Immature natural killer cell (primary cell): ENCODE data around the gene DGKD. TPM values are rescaled to one million over a fixed set of nuclear protein-coding genes. Genes with fewer than 3 reads are reported as not detected.
"Not testable (repeated sequence)": the region's sequence is repeated elsewhere in the genome, so short reads cannot be mapped to it uniquely, and the experiment has no call there.

Source experiments
- DNase-seq, 3 donors: peaks; one replicate each; pipeline ENCODE4 v3.0.0; 2022; ENCODE audit warnings: mixed read lengths in 1 of 3
- H3K27ac Mint-ChIP-seq, 6 donors: one replicate each; pipeline ENCODE4 v1.8.0; 2020; ENCODE audit warnings: mixed read lengths in 6 of 6, mild to moderate bottlenecking in 5 of 6, inconsistent platforms in 4 of 6, moderate library complexity in 3 of 6
- H3K27me3 Mint-ChIP-seq, 3 donors: one replicate each; pipeline ENCODE4 v1.8.0; 2020 to 2021; ENCODE audit warnings: low read depth in 3 of 3, mild to moderate bottlenecking in 3 of 3, mixed read lengths in 3 of 3, moderate library complexity in 3 of 3, inconsistent platforms in 1 of 3
- H3K36me3 Mint-ChIP-seq, 3 donors: one replicate each; pipeline ENCODE4 v1.8.0; 2020; ENCODE audit warnings: mixed read lengths in 3 of 3, inconsistent platforms in 2 of 3, mild to moderate bottlenecking in 2 of 3
- H3K4me1 Mint-ChIP-seq, 2 donors: one replicate each; pipeline ENCODE4 v1.8.0; 2020; ENCODE audit warnings: inconsistent platforms in 2 of 2, mild to moderate bottlenecking in 2 of 2, mixed read lengths in 2 of 2, moderate library complexity in 1 of 2
- H3K4me3 Mint-ChIP-seq, 5 donors: one replicate each; pipeline ENCODE4 v1.8.0; 2020; ENCODE audit warnings: mild to moderate bottlenecking in 5 of 5, mixed read lengths in 5 of 5, inconsistent platforms in 3 of 5, moderate library complexity in 3 of 5
- H3K9me3 Mint-ChIP-seq, 6 donors: one replicate each; pipeline ENCODE4 v1.8.0; 2020; ENCODE audit warnings: mild to moderate bottlenecking in 6 of 6, mixed read lengths in 6 of 6, inconsistent platforms in 4 of 6, moderate library complexity in 3 of 6
- polyA plus RNA-seq, 3 donors: library from polyadenylated mRNA; unstranded; fragments of 300-500 nt; fragmentation: Illumina TruSeq; gene quantifications; one replicate each; pipeline ENCODE4 v1.2.3, GENCODE V29; 2021

The DGKD gene
- polyA plus RNA-seq, 3 donors from 2014 or later: 15.9 to 60.6 (median 21.3) TPM

DNA sequence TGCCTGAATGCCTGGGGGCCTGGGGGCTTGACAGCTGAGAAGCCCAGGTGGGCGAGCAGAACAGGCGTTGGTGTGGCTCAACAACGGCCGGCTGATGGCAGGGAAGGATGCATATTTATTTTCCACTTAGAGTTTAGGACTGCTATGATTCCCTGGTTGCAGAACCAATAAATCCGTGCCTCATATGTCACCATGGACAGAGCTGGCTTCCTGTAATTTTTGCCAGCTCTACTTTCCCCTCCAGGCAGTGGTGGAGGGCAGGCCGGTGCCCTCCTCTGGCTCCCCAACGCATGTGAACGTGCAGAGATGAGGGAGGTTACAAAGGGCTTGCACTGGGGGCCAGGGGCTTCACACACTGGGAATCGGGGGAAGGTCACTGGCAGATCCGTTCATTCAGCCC, 28.5 kb upstream of the DGKD start:
- Mint-ChIP-seq H3K9me3 (no peaks in the 10 kb centered on the region), H3K36me3 (no peaks in the 10 kb centered on the region), H3K27ac (peak overlapping the region in 2 of 6 donors; percentile 40 to 59), H3K4me3 (no peak overlapping the region), H3K4me1 (peaks cover 34 to 38% of the 10 kb centered on the region in 2 donors), H3K27me3 (peaks cover 0 to 3% (median 2%) of the 10 kb centered on the region in 3 donors)
- DNase-seq: no peak

DNA sequence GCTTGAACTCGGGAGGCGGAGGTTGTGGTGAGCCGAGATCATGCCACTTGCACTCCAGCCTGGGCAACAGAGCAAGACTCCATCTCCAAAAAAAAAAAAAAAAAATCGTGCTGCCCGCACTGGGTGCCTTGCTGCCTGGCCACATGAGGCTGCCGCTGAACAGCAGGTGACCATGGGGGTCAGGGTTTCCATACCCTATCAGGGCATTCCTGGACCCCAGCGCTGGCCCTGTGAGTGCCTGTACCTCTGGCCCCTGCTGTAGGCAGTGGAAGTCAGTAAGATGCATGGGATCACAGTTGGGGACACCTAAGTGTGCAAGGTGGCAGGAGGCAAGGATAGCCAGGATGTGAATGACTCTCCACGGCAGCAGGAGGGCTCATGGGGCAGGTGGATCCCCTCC, 27.8 kb upstream of the DGKD start:
- no peaks in the 10 kb centered on the region for H3K9me3 Mint-ChIP-seq
- H3K4me1 Mint-ChIP-seq: peaks cover 36 to 40% of the 10 kb centered on the region in 2 donors
- peaks cover 4 to 6% (median 5%) of the 10 kb centered on the region in 3 donors for H3K27me3 Mint-ChIP-seq
- H3K36me3 Mint-ChIP-seq: no peaks in the 10 kb centered on the region
- H3K27ac Mint-ChIP-seq: peak overlapping the region in 1 of 6 donors; percentile 81
- DNase-seq: no peak
- no peak overlapping the region for H3K4me3 Mint-ChIP-seq

DNA sequence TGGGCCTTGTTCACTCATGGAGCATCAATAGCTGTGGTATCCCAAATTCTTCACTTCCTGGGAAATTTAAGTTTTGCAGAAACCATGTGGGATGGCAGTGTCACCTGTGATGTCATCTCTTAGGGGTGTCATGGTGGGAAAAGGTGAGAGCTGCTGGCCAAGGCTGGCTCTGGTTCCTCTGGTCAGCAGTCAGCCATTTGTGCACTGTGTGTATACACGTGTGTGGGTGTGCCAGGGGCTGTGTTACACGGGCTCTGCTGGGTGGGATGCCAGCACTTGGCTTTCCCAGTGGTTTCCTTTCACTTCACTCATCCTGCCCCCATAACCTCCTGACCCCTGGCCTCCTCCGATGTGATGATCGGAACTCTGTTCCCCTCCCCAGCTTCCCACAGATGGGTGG, 25.4 kb upstream of the DGKD start:
- Mint-ChIP-seq H3K27me3 (peaks cover 6 to 9% (median 6%) of the 10 kb centered on the region in 3 donors), H3K9me3 (no peaks in the 10 kb centered on the region), H3K36me3 (no peaks in the 10 kb centered on the region), H3K4me3 (no peak overlapping the region), H3K27ac (peak overlapping the region in 4 of 6 donors; percentile 47 to 85 (median 66)), H3K4me1 (peaks cover 41 to 43% of the 10 kb centered on the region in 2 donors)
- no peak for DNase-seq

DNA sequence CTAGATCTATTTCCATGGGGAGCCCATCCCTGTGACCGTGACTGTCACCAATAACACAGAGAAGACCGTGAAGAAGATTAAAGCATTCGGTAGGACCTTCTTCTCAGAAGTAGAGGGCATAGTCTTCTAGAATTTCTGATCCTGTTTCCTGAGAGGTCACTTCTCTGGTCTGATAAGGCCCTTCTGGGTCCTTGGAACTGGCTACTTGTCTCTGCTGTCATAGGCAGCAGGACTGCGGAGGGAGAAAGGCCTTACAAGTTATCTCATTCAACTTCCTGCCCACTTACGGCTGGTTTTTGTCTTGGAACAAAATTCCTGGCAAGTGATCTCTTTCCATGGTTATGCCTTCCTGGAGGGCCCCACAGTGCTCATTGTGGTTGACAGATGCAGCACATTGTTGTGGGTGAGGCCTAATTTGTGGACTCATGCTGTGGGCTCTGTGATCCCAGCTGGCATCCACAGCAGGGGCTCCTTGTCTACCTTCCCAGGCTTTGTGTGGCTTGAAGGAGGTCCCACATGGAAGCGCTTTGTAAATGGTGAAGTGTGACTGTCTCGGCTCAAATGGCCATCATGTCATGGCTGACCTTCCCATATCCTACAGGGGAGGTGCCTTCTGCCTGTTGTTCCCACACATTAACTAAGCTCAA, 24.7 kb upstream of the DGKD start:
- H3K4me3 Mint-ChIP-seq: peak overlapping the region in 2 of 5 donors; percentile 4 to 19
- no peaks in the 10 kb centered on the region for H3K9me3 Mint-ChIP-seq
- H3K4me1 Mint-ChIP-seq: peaks cover 48 to 50% of the 10 kb centered on the region in 2 donors
- H3K27ac Mint-ChIP-seq: peak overlapping the region; percentile 36 to 89 (median 66)
- no peaks in the 10 kb centered on the region for H3K36me3 Mint-ChIP-seq
- H3K27me3 Mint-ChIP-seq: peaks cover 6 to 9% (median 6%) of the 10 kb centered on the region in 3 donors
- no peak for DNase-seq

DNA sequence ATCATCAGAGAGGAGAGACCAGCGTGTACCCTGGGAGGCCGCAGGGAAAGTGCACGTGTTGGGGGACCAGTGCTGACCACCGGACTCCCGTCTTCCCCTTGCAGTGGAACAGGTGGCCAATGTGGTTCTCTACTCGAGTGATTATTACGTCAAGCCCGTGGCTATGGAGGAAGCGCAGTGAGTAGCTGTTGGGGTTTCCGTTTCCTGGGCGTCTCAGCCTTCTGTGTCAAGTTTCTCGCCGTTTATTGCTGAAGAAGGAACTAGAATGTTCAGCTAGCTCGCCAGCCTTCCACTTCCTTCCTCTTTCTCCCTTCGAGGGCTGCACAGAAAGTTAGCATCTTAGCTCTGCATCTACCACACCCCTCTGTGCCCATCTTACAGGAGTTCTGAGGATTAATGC, 22.8 kb upstream of the DGKD start:
- Mint-ChIP-seq H3K27ac (peak overlapping the region; percentile 95 to 100 (median 99)), H3K36me3 (peaks cover 0 to 3% (median 0%) of the 10 kb centered on the region in 3 donors), H3K27me3 (peaks cover 6 to 9% (median 9%) of the 10 kb centered on the region in 3 donors), H3K4me3 (peak overlapping the region; percentile 59 to 89 (median 79)), H3K9me3 (no peaks in the 10 kb centered on the region), H3K4me1 (peaks cover 60% of the 10 kb centered on the region in 2 donors)
- DNase-seq: peak; percentile 87 to 90 (median 89)

DNA sequence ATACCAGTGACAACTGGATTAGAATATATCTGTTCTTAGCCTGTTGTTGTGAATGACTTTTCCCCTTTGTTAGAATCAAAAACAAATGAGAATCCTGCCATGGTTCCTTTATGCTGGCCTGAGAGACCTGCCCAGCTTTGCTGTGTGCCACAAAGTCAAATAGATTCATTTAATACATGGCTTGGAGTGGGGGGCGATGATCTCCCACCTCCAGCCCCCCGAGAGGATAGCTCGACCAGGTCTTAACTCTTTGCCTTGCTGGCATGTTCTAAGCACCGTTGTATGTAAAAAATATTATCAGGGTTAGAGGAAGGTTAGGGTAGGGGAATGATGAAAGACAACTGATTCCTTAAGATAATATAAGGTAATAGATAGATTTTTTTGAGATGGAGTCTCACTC, 22.2 kb upstream of the DGKD start:
- Mint-ChIP-seq H3K4me1 (peaks cover 60% of the 10 kb centered on the region in 2 donors), H3K27ac (peak overlapping the region; percentile 95 to 100 (median 99)), H3K9me3 (no peaks in the 10 kb centered on the region), H3K27me3 (peaks cover 6 to 9% (median 9%) of the 10 kb centered on the region in 3 donors), H3K36me3 (peaks cover 0 to 3% (median 0%) of the 10 kb centered on the region in 3 donors), H3K4me3 (peak overlapping the region; percentile 59 to 89 (median 79))
- DNase-seq: no peak

DNA sequence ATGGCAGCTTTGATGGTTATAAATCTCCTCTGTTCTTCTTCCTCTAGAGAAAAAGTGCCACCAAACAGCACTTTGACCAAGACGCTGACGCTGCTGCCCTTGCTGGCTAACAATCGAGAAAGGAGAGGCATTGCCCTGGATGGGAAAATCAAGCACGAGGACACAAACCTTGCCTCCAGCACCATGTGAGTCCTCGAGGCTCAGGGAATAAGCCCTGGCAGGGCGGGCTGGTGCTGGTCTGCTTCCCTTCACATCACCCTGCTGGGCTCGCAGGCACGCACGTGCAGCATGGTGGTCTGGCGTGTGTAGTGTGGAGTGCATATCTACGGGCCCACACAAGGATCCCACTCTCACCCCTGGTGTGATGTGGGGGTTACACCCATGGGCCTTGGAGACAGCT, 19.4 kb upstream of the DGKD start:
- no peaks in the 10 kb centered on the region for H3K9me3 Mint-ChIP-seq
- H3K4me1 Mint-ChIP-seq: peaks cover 51 to 57% of the 10 kb centered on the region in 2 donors
- peak overlapping the region; percentile 50 to 100 (median 82) for H3K27ac Mint-ChIP-seq
- no peak for DNase-seq
- peaks cover 6 to 9% (median 9%) of the 10 kb centered on the region in 3 donors for H3K27me3 Mint-ChIP-seq
- H3K4me3 Mint-ChIP-seq: peak overlapping the region in 4 of 5 donors; percentile 25 to 57 (median 46)
- peaks cover 0 to 3% (median 0%) of the 10 kb centered on the region in 3 donors for H3K36me3 Mint-ChIP-seq

DNA sequence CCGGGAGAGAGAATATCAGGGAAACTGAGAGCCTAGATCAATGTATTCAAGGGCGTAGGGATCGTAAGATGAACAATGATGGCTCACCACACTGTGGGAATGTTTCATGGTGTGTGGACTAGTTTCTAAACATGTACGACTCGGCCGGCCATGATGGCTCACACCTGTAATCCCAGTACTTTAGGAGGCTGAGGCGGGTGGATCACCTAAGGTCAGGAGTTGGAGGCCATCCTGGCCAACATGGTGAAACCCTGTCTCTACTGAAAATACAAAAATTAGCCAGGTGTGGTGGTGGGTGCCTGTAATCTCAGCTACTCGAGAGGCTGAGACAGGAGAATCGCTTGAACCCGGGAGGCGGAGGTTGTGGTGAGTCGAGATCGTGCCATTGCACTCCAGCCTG, 18.2 kb upstream of the DGKD start:
- not testable (repeated sequence) for DNase-seq, H3K4me3 Mint-ChIP-seq, H3K9me3 Mint-ChIP-seq, H3K27me3 Mint-ChIP-seq, H3K36me3 Mint-ChIP-seq
- Mint-ChIP-seq H3K4me1 (peaks cover 44 to 47% of the 10 kb centered on the region in 2 donors), H3K27ac (peak overlapping the region in 1 of 6 donors; percentile 60)

DNA sequence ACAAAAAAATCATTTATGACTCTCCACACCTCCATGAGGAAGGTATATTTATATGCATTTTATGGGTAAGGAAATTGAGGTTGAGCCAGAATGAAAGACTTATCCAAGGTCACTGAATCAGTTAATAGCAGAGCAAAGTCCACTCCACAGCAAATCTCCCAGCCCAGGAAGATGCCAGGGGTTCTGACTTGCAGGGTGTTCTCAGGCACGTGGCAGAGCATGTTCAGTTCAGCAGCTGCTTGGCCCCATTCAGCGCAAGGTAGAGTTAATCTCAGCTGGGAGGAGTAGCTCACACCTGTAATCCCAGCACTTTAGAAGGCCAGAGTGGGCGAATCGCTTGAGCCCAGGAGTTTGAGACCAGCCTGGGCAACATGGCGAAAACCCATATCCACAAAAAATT, 17.8 kb upstream of the DGKD start:
- H3K27me3 Mint-ChIP-seq: peaks cover 3 to 6% (median 6%) of the 10 kb centered on the region in 3 donors
- peaks cover 0 to 3% (median 0%) of the 10 kb centered on the region in 3 donors for H3K36me3 Mint-ChIP-seq
- H3K27ac Mint-ChIP-seq: peak overlapping the region in 1 of 6 donors; percentile 37
- no peak for DNase-seq
- H3K9me3 Mint-ChIP-seq: no peaks in the 10 kb centered on the region
- H3K4me3 Mint-ChIP-seq: no peak overlapping the region
- H3K4me1 Mint-ChIP-seq: peaks cover 40 to 43% of the 10 kb centered on the region in 2 donors

DNA sequence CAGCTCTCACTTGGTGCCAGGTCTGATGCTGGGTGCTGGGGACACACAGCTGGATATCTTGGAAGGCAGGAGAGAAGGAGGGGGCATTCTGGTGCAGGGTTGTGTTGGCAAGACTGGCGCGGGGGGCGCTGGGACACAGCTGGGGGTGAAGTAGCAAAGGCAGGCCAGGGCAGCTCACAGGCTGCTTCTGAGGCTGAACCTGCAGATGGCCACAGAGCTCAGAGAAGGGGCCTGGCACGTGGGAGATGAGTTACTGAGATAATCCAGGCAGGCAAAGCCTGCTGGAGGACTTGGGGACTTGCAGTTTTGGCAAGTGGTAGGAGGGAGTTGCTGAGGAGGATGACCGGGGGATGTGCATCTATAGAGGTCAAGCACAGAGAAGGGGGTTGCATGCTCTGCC, 16.2 kb upstream of the DGKD start:
- H3K36me3 Mint-ChIP-seq: peaks cover 0 to 3% (median 0%) of the 10 kb centered on the region in 3 donors

DNA sequence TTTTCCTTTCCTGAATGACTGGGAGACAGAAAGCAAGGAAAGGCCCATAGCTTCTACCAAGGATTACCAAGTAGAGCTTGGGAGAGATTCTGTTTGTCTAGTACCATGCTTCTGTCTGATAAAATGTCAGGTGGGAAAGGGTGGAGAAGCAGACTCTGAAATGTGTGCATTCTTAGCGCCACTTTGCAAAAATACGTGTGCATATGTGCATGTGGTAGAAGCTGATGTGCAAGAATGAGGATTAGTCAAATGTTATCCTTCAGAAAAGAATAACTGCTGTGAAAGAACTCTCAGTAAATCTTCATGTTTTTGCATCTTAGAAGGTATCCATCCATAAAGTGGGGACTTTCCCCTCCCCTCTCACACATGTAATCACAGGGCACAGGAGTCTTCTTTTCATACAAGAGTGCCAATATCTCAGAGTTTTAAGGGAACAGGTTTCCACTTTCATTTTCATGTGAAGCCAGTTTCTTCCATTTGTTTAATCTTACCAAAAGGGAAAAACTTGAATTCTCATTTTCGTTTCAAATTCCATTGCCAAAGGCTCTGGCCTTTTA, 15.4 kb upstream of the DGKD start:
- Mint-ChIP-seq H3K27ac (peak overlapping the region in 1 of 6 donors; percentile 71), H3K9me3 (no peaks in the 10 kb centered on the region), H3K4me1 (peaks cover 19 to 24% of the 10 kb centered on the region in 2 donors), H3K36me3 (peaks cover 0 to 3% (median 0%) of the 10 kb centered on the region in 3 donors), H3K4me3 (no peak overlapping the region), H3K27me3 (peaks cover 0 to 3% (median 2%) of the 10 kb centered on the region in 3 donors)
- no peak for DNase-seq

More for the DNA sequence above, 16.2 kb upstream of the DGKD start:
- no peak overlapping the region for H3K4me3 Mint-ChIP-seq
- peaks cover 0 to 3% (median 2%) of the 10 kb centered on the region in 3 donors for H3K27me3 Mint-ChIP-seq
- no peaks in the 10 kb centered on the region for H3K9me3 Mint-ChIP-seq
- peak overlapping the region in 2 of 6 donors; percentile 35 to 54 for H3K27ac Mint-ChIP-seq
- H3K4me1 Mint-ChIP-seq: peaks cover 28 to 31% of the 10 kb centered on the region in 2 donors
- DNase-seq: no peak

DNA sequence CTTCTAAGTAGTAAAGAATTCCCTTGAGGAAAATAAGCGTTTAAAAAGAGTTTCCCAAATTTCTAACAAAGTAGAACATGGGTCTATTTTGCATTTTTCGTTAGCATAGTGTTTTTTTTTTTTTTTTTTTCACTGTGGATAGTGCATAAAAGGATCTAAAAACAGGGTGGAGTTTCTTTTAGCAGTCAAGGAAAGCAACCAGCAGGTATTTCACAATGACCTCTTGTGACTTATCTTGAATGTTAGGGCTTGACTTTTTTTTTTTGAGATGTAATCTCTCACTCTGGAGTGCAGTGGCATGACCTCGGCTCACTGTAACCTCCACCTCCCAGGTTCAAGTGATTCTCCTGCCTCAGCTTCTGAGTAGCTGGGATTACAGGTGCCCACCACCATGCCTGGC, 14.9 kb upstream of the DGKD start:
- no peak for DNase-seq
- no peaks in the 10 kb centered on the region for H3K9me3 Mint-ChIP-seq
- peaks cover 0 to 3% (median 2%) of the 10 kb centered on the region in 3 donors for H3K27me3 Mint-ChIP-seq
- no peak overlapping the region for H3K4me3 Mint-ChIP-seq
- peaks cover 0 to 3% (median 0%) of the 10 kb centered on the region in 3 donors for H3K36me3 Mint-ChIP-seq
- peaks cover 14 to 19% of the 10 kb centered on the region in 2 donors for H3K4me1 Mint-ChIP-seq
- H3K27ac Mint-ChIP-seq: no peak overlapping the region

DNA sequence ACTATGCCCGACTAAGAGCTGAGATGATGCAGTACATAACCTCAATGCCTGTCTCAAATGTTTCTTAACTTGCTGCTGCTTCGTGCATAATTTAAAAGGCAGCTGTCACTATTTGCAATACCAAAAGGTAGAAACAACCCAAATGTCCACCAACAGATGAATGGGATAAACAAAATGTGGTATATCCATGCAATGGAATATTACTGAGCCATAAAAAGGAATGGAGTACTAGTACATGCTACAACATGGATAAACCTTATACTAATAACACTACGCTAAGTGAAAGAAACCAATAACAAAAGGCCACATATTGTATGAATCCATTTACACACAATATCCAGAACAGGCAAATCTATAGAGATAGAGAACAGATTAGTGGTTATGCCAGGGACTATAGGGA, 13.0 kb upstream of the DGKD start:
- DNase-seq: no peak
- peak overlapping the region in 1 of 6 donors; percentile 8 for H3K27ac Mint-ChIP-seq

DNA sequence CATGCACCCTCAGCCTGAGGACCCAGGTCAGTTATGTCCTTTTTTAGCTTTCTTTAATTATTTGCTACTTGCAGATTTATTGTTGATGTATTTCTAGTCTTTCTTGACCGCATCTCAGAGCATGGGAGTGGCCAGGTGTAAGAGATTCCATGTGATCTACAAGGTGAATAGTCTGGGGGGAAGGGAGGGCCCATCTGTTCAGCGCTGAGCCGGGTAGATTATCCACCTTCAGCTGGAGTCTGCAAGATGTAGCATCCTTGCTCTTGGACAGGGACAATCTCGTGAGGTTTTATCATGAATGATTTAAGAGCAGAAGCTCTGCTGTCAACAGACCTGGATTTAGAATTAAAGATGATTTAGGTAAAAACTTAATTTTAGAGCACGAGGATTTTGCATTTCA, 12.0 kb upstream of the DGKD start:
- no peaks in the 10 kb centered on the region for H3K36me3 Mint-ChIP-seq
- H3K27ac Mint-ChIP-seq: no peak overlapping the region
- no peaks in the 10 kb centered on the region for H3K9me3 Mint-ChIP-seq
- peaks cover 0 to 2% (median 0%) of the 10 kb centered on the region in 3 donors for H3K27me3 Mint-ChIP-seq
- no peak overlapping the region for H3K4me3 Mint-ChIP-seq
- H3K4me1 Mint-ChIP-seq: peaks cover 0 to 6% of the 10 kb centered on the region in 2 donors
- no peak for DNase-seq

More for the DNA sequence above, 13.0 kb upstream of the DGKD start:
- Mint-ChIP-seq H3K4me1 (peaks cover 0 to 6% of the 10 kb centered on the region in 2 donors), H3K9me3 (no peaks in the 10 kb centered on the region), H3K27me3 (peaks cover 0 to 2% (median 0%) of the 10 kb centered on the region in 3 donors), H3K36me3 (no peaks in the 10 kb centered on the region), H3K4me3 (no peak overlapping the region)
